Measurements from ENCODE around the gene LHFPL6.

LHFPL6 gene

GRCh38 chr13:39557285-39557955, 45.6 kb downstream of the LHFPL6 start:
- no peak for DNase-seq (ENCODE audit: extremely low read depth in 1 of 2, low read depth in 1 of 2)

- DNase-seq (ENCODE audit: extremely low read depth in 1 of 2, low read depth in 1 of 2) = no peak
Measured at GRCh38 chr13:39556866-39557265, 46.1 kb downstream of the LHFPL6 start.

GRCh38 chr13:39554371-39554770, 48.6 kb downstream of the LHFPL6 start:
- DNase-seq (ENCODE audit: extremely low read depth in 1 of 2, low read depth in 1 of 2) = no peak

GRCh38 chr13:39552246-39552645, 50.7 kb downstream of the LHFPL6 start:
- no peak for DNase-seq (ENCODE audit: extremely low read depth in 1 of 2, low read depth in 1 of 2)

GRCh38 chr13:39550931-39551330, 52.1 kb downstream of the LHFPL6 start:
- no peak for DNase-seq (ENCODE audit: extremely low read depth in 1 of 2, low read depth in 1 of 2)

GRCh38 chr13:39547108-39547507, 55.9 kb downstream of the LHFPL6 start:
- DNase-seq (ENCODE audit: extremely low read depth in 1 of 2, low read depth in 1 of 2) = no peak

- no peak for DNase-seq (ENCODE audit: extremely low read depth in 1 of 2, low read depth in 1 of 2)
Measured at GRCh38 chr13:39542361-39542760, 60.6 kb downstream of the LHFPL6 start.

GRCh38 chr13:39540929-39541605, 61.9 kb downstream of the LHFPL6 start:
- DNase-seq (ENCODE audit: extremely low read depth in 1 of 2, low read depth in 1 of 2) = no peak

- no peak for DNase-seq (ENCODE audit: extremely low read depth in 1 of 2, low read depth in 1 of 2)
Measured at GRCh38 chr13:39538816-39539790, 63.9 kb downstream of the LHFPL6 start.

- no peak for DNase-seq (ENCODE audit: extremely low read depth in 1 of 2, low read depth in 1 of 2)
Measured at GRCh38 chr13:39536906-39537305, 66.1 kb downstream of the LHFPL6 start.

- no peak for DNase-seq (ENCODE audit: extremely low read depth in 1 of 2, low read depth in 1 of 2)
Measured at GRCh38 chr13:39536274-39536673, 66.7 kb downstream of the LHFPL6 start.

- DNase-seq (ENCODE audit: extremely low read depth in 1 of 2, low read depth in 1 of 2) = no peak
Measured at GRCh38 chr13:39533651-39534150, 69.3 kb downstream of the LHFPL6 start.

GRCh38 chr13:39531646-39532045, 71.3 kb downstream of the LHFPL6 start:
- no peak for DNase-seq (ENCODE audit: extremely low read depth in 1 of 2, low read depth in 1 of 2)

GRCh38 chr13:39530916-39531315, 72.1 kb downstream of the LHFPL6 start:
- DNase-seq (ENCODE audit: extremely low read depth in 1 of 2, low read depth in 1 of 2) = no peak

- DNase-seq (ENCODE audit: extremely low read depth in 1 of 2, low read depth in 1 of 2) = no peak
Measured at GRCh38 chr13:39528661-39528980, 74.4 kb downstream of the LHFPL6 start.

- no peak for DNase-seq (ENCODE audit: extremely low read depth in 1 of 2, low read depth in 1 of 2)
Measured at GRCh38 chr13:39527961-39528660, 74.9 kb downstream of the LHFPL6 start.

- no peak for DNase-seq (ENCODE audit: extremely low read depth in 1 of 2, low read depth in 1 of 2)
Measured at GRCh38 chr13:39527301-39527700, 75.7 kb downstream of the LHFPL6 start.

GRCh38 chr13:39526499-39526898, 76.5 kb downstream of the LHFPL6 start:
- no peak for DNase-seq (ENCODE audit: extremely low read depth in 1 of 2, low read depth in 1 of 2)

GRCh38 chr13:39525506-39525905, 77.5 kb downstream of the LHFPL6 start:
- DNase-seq (ENCODE audit: extremely low read depth in 1 of 2, low read depth in 1 of 2) = no peak

- DNase-seq (ENCODE audit: extremely low read depth in 1 of 2, low read depth in 1 of 2) = no peak
Measured at GRCh38 chr13:39524795-39525194, 78.2 kb downstream of the LHFPL6 start.

- no peak for DNase-seq (ENCODE audit: extremely low read depth in 1 of 2, low read depth in 1 of 2)
Measured at GRCh38 chr13:39522329-39522728, 80.7 kb downstream of the LHFPL6 start.

All from activated CD8-positive, alpha-beta memory T cell treated with anti-CD3 and anti-CD28 coated beads for 1 hour (primary cell).